GM13976 (cell line): ENCODE results near the gene HEG1.

Experiments
- DNase-seq: peaks from one replicate; pipeline ENCODE4 v3.0.0; 2012; ENCODE audit warnings: low spot score
- in situ Hi-C: fragments of 300-500 bp; cut with MboI; formaldehyde crosslinking; loops from one replicate; pipeline ENCODE4 v1.12.0; 2022; ENCODE audit warnings: low sequenced_read_pairs, mixed read lengths, inconsistent platforms; ENCODE audit not compliant: unreplicated experiment
- TF ChIP-seq, protein P1 (sequence below): IDR thresholded peaks from 2 replicates; pipeline ENCODE4 v1.5.1; 2012; ENCODE audit warnings: borderline replicate concordance, mild to moderate bottlenecking; ENCODE audit not compliant: insufficient read depth; ENCODE audit errors: extremely low read depth, missing control alignments, control extremely low read depth

Gene HEG1

DNA sequence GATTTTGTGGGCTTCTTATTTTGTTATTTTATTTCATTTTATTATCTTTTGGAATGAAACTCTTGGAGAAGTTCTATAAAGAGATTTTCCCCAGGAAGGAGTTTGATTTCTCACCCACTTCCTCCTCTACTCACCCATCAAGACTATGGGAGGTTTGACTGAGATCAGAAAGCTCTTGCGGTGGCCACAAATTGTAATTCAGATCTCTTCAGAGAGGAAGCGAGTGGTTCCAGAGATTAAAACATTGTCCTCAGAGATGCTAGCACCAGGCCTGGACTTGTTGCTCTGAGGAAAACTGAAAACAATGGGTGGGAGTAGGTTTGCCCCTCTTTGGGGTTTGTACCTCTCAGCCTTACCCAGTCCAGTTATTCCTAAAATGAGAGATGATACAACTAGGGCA lies 113.2 kb downstream of the HEG1 start:
- DNase-seq, result no peak
- in situ Hi-C loops, result no loop called here

DNA sequence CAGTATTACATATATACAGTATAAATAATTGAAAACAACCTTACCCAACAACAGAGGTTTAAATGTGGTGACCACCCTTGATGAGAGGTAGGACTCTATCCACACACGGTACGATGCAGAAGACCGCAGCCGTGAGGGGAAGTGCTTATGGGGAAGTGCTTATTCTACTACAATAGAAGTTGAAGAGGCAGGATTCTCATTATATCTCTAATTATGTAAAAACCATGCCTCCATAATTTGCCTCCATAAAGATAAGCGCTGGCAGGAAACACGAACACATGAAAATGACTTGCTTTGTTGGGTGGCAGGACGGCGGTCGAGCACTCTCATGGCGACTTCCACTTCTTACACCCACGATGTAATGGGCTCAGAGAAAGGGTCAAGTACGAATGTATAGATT lies 114.0 kb downstream of the HEG1 start:
- no peak for DNase-seq
- in situ Hi-C loops, result no loop called here

More for the DNA sequence above, 113.2 kb downstream of the HEG1 start:
- TF ChIP-seq, protein P1, sequence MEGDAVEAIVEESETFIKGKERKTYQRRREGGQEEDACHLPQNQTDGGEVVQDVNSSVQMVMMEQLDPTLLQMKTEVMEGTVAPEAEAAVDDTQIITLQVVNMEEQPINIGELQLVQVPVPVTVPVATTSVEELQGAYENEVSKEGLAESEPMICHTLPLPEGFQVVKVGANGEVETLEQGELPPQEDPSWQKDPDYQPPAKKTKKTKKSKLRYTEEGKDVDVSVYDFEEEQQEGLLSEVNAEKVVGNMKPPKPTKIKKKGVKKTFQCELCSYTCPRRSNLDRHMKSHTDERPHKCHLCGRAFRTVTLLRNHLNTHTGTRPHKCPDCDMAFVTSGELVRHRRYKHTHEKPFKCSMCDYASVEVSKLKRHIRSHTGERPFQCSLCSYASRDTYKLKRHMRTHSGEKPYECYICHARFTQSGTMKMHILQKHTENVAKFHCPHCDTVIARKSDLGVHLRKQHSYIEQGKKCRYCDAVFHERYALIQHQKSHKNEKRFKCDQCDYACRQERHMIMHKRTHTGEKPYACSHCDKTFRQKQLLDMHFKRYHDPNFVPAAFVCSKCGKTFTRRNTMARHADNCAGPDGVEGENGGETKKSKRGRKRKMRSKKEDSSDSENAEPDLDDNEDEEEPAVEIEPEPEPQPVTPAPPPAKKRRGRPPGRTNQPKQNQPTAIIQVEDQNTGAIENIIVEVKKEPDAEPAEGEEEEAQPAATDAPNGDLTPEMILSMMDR, result no peak

DNA sequence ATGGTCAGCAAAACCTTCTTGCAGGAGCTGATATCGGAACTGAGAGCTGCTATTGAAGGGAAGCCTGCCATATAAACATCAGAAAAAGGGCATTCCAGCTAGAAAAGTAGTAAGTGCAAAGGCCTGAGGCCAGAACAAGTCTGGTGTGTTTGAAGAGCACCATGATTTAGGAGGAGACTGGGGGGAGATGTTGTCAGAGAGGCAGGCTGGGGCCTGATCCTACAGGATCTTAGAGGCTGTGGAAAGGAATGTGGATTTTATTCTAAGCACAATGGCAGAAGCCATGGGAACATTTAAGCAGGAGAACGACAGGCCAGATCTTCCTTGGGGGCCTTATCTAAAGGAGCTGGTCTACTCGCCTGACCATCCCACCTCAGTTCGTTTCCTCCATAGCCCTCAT lies 116.1 kb downstream of the HEG1 start:
- DNase-seq, result no peak
- TF ChIP-seq, protein P1, result no peak
- in situ Hi-C loops, result loop anchor here (5.0 kb wide), 1 partner anchor 443 kb away; no protein-coding TSS in a partner anchor

More for the DNA sequence above, 114.0 kb downstream of the HEG1 start:
- TF ChIP-seq, protein P1, result no peak

DNA sequence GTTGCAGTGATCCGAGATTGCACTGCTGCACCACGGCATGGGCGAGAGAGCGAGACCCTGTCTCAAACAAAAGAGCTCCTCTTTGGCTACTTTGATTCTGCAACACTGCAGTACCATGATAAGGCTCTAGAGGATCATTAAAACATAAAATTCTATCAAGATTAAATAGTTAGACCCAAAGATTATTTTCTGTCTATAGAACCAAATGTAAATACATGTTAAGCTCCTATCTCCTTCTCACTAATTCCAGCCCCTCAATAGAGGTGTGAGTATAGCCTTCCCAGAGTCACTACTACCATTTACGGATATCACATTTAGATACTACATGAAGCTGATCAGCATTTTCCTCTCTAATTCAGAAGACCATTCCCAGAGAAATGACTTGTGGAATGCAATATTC lies 116.9 kb downstream of the HEG1 start:
- in situ Hi-C loops, result loop anchor here (5.0 kb wide), 1 partner anchor 443 kb away; no protein-coding TSS in a partner anchor
- DNase-seq, result no peak
- TF ChIP-seq, protein P1, result no peak

DNA sequence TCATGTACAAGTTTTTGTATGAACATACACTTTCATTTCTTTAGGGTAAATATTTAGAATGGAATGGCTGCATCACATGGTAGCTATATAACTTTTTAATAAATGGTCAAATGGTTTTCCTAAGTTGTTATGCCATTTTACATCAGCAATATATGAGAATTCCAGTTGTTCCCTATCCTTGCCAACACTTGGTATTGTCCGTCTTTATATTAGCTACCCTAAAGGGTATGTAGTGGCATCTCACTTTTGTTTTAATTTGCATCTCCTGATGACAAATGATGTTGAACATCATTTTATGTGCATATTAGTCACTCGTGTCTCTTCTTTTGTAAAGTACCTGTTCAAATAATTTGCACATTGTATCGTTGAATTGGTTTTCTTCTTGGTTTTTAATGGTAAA lies 118.7 kb downstream of the HEG1 start:
- in situ Hi-C loops, result loop anchor here (5.0 kb wide), 1 partner anchor 445 kb away; no protein-coding TSS in a partner anchor
- TF ChIP-seq, protein P1, result no peak
- DNase-seq, result no peak

DNA sequence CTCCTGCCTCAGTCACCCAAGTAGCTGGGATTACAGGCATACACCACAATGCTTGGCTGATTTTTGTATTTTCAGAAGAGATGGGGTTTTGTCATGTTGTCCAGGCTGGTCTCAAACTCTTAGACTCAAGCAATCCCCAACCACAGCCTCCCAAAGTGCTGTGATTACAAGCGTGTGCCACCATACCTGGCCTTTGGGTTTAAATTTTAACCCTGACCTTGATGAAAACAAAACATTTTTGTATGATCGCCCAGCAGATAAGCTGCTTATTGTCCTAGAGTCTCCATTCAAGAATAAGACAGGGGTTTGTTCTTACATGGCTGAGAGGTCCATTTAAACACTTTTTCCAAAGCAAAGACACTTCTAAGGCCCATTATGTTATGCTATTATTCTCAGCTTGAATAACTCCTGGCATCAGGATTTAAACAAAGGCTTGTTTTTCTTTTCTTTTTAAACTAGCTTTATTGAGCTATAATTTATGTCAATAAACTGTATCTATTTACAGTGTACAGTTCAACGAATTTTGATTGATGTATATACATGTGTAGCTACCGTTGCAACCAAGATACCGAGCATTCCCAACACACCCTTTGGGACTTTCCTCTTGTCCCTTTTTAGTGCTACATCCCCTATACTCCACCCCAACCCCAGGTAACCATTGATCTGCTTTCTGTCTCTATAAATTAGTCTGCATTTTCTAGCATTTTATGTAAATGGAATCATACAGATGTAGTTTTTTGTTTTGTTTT lies 119.8 kb downstream of the HEG1 start:
- in situ Hi-C loops, result loop anchor here (5.0 kb wide), 1 partner anchor 446 kb away; no protein-coding TSS in a partner anchor
- DNase-seq, result no peak
- TF ChIP-seq, protein P1, result no peak

DNA sequence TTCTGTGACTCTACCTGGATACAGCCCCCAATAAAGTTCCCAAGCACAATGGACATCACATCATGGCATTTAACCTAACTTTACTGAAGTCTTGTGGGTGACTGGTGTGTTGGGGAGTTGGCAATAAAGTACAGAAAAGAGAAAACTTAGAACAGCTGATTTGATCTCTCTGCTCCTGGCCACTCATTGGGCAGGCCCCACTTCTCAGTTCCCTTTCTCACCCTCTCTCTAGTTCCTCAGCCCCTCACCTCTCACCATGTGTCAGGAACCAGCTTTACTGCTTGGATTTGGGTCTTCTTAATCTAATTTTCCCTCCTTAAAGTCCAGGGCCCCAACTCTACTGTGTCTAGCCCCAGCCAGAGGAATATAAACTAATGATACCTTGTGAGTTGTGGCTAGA lies 120.5 kb downstream of the HEG1 start:
- no peak for DNase-seq
- in situ Hi-C loops, result loop anchor here (5.0 kb wide), 1 partner anchor 447 kb away; no protein-coding TSS in a partner anchor
- TF ChIP-seq, protein P1, result no peak
